Measurements from ENCODE around the gene MAOA.
A peak's percentile ranks its signal among the peaks of the same experiment; 100 is the strongest.
"Not testable (repeated sequence)": the region's sequence is repeated elsewhere in the genome, so short reads cannot be mapped to it uniquely, and the experiment has no call there.

The MAOA gene

GRCh38 chrX:43664258-43664657 lies 8.2 kb downstream of the MAOA start:
- DNase-seq = no peak

- no peak for DNase-seq
Measured at GRCh38 chrX:43664708-43665107, 8.6 kb downstream of the MAOA start.

- no peak for DNase-seq
Measured at GRCh38 chrX:43666311-43666912, 10.3 kb downstream of the MAOA start.

GRCh38 chrX:43675965-43676628 lies 20.0 kb downstream of the MAOA start:
- not testable (repeated sequence) for DNase-seq

GRCh38 chrX:43676971-43677572 lies 21.0 kb downstream of the MAOA start:
- no peak for DNase-seq

GRCh38 chrX:43677993-43678392 lies 21.9 kb downstream of the MAOA start:
- no peak for DNase-seq

GRCh38 chrX:43679058-43679457 lies 23.0 kb downstream of the MAOA start:
- DNase-seq = no peak

- DNase-seq = no peak
Measured at GRCh38 chrX:43679778-43680177, 23.7 kb downstream of the MAOA start.

- no peak for DNase-seq
Measured at GRCh38 chrX:43682726-43683125, 26.6 kb downstream of the MAOA start.

GRCh38 chrX:43685221-43685620 lies 29.1 kb downstream of the MAOA start:
- no peak for DNase-seq

GRCh38 chrX:43688586-43688985 lies 32.5 kb downstream of the MAOA start:
- no peak for DNase-seq

- DNase-seq = peak; percentile 15
Measured at GRCh38 chrX:43693602-43694406, 37.7 kb downstream of the MAOA start.

- no peak for DNase-seq
Measured at GRCh38 chrX:43699475-43699874, 43.4 kb downstream of the MAOA start.

GRCh38 chrX:43702079-43702524 lies 46.0 kb downstream of the MAOA start:
- no peak for DNase-seq

GRCh38 chrX:43702660-43703059 lies 46.6 kb downstream of the MAOA start:
- no peak for DNase-seq

GRCh38 chrX:43703211-43703791 lies 47.2 kb downstream of the MAOA start:
- DNase-seq = no peak

- no peak for DNase-seq
Measured at GRCh38 chrX:43706786-43707370, 50.8 kb downstream of the MAOA start.

- no peak for DNase-seq
Measured at GRCh38 chrX:43707812-43708548, 51.9 kb downstream of the MAOA start.

- DNase-seq = no peak
Measured at GRCh38 chrX:43716144-43716543, 60.0 kb downstream of the MAOA start.

- DNase-seq = no peak
Measured at GRCh38 chrX:43716696-43717095, 60.6 kb downstream of the MAOA start.

GRCh38 chrX:43717161-43717560 lies 61.1 kb downstream of the MAOA start:
- no peak for DNase-seq

- DNase-seq = no peak
Measured at GRCh38 chrX:43718081-43718480, 62.0 kb downstream of the MAOA start.

Data from NCI-H510A (cell line).